SU-DHL-6 (cell line): ENCODE measurements around the gene MDH1.

Experiments
- H2AFZ ChIP-seq: fragments of 200-600 bp; sonication (generic); 2 replicates; pipeline ENCODE4 v1.6.1; 2014; ENCODE audit warnings: low read depth, mild to moderate bottlenecking, moderate library complexity, mixed read lengths, antibody characterized with exemption, low read length; ENCODE audit not compliant: severe bottlenecking
- H3F3A ChIP-seq: fragments of 200-600 bp; shearing (Covaris generic); 2 replicates; pipeline ENCODE4 v1.6.0; 2016; ENCODE audit warnings: antibody characterized with exemption, mild to moderate bottlenecking; ENCODE audit not compliant: insufficient read depth
- H3K27ac ChIP-seq: fragments of 200-600 bp; sonication (generic); 2 replicates; pipeline ENCODE4 v1.5.1; 2016; ENCODE audit warnings: low read depth, mild to moderate bottlenecking, low read length, moderate library complexity, mixed read lengths
- H3K27me3 ChIP-seq: fragments of 200-600 bp; sonication (generic), shearing (Covaris generic); 2 replicates; pipeline ENCODE4 v1.6.0; 2014; ENCODE audit warnings: mild to moderate bottlenecking, low read length
- H3K36me3 ChIP-seq: fragments of 200-600 bp; sonication (generic); 2 replicates; pipeline ENCODE4 v1.6.1; 2014; ENCODE audit warnings: mild to moderate bottlenecking, low read length, mixed read lengths
- H3K4me2 ChIP-seq: fragments of 300-600, 200-600 bp; shearing (Covaris generic), sonication (generic); 2 replicates; pipeline ENCODE4 v1.6.0; 2014; ENCODE audit warnings: low read length, low read depth, mild to moderate bottlenecking; ENCODE audit not compliant: poor library complexity, severe bottlenecking
- H3K4me3 ChIP-seq: fragments of 200-600 bp; sonication (generic); 2 replicates; pipeline ENCODE4 v1.5.1; 2014; ENCODE audit warnings: antibody characterized with exemption, low read length, mild to moderate bottlenecking, mixed read lengths; ENCODE audit not compliant: insufficient read depth, poor library complexity, severe bottlenecking
- H3K79me2 ChIP-seq: fragments of 200-600 bp; sonication (generic); 2 replicates; pipeline ENCODE4 v1.6.1; 2014; ENCODE audit warnings: mild to moderate bottlenecking, low read length, moderate library complexity; ENCODE audit not compliant: insufficient read depth
- H3K9ac ChIP-seq: fragments of 200-600 bp; sonication (generic); 2 replicates; pipeline ENCODE4 v1.7.0; 2014; ENCODE audit warnings: mild to moderate bottlenecking, low read length
- H3K9me2 ChIP-seq: fragments of 200-600 bp; sonication (generic); replicated peaks from 2 replicates; pipeline ENCODE4 v1.6.1; 2014; ENCODE audit warnings: low read length; ENCODE audit not compliant: insufficient read depth
- H3K9me3 ChIP-seq: fragments of 200-600 bp; sonication (generic); 2 replicates; pipeline ENCODE4 v1.6.1; 2014; ENCODE audit warnings: low read length, mixed read lengths; ENCODE audit not compliant: insufficient read depth
- H4K20me1 ChIP-seq: fragments of 200-600 bp; sonication (generic); 2 replicates; pipeline ENCODE4 v1.6.1; 2014; ENCODE audit warnings: low read depth, mild to moderate bottlenecking, antibody characterized with exemption, low read length, moderate library complexity, mixed read lengths
- EZH2phosphoT487 ChIP-seq: fragments of 200-600 bp; sonication (generic), shearing (Covaris generic); conservative IDR thresholded peaks from 2 replicates; pipeline ENCODE4 v1.6.1; 2018; ENCODE audit warnings: mild to moderate bottlenecking, antibody characterized with exemption, low read length, moderate library complexity, mixed read lengths
- TF ChIP-seq, protein P1 (sequence below): fragments of 200-600 bp; sonication (generic); IDR thresholded peaks from one replicate; pipeline ENCODE4 v1.5.1; 2017; ENCODE audit warnings: antibody characterized with exemption, mild to moderate bottlenecking, low read length, moderate library complexity; ENCODE audit not compliant: insufficient read depth, poor library complexity, severe bottlenecking

Gene MDH1

DNA sequence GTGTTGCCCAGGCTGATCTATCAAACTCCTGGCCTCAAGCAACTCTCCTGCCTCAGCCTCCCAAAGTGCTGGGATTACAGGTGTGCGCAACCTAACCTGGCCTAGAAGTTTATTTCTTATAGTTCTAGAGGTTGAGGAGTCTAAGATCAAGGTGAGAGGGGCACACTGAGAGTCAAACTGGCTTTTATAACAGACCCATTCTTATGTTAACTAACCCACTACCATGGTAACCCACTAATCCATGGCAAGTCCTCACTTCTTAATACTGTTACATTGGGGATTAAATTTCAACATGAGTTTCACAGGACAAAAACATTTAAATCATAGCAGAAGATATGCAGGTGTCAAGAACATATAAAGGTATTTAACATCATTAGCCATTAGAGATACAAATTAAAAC, 50.6 kb downstream of the MDH1 start:
- no peak overlapping the region for H3K27ac ChIP-seq
- no peaks in the 10 kb centered on the region for H3K9me2 ChIP-seq
- no peaks in the 10 kb centered on the region for H3K79me2 ChIP-seq
- H3K36me3 ChIP-seq: no peaks in the 10 kb centered on the region
- H3K4me3 ChIP-seq: no peak overlapping the region
- no peak overlapping the region for H2AFZ ChIP-seq
- H3K9me3 ChIP-seq: no peaks in the 10 kb centered on the region
- no peaks in the 10 kb centered on the region for H4K20me1 ChIP-seq
- no peak overlapping the region for H3K4me2 ChIP-seq
- TF ChIP-seq, protein P1, sequence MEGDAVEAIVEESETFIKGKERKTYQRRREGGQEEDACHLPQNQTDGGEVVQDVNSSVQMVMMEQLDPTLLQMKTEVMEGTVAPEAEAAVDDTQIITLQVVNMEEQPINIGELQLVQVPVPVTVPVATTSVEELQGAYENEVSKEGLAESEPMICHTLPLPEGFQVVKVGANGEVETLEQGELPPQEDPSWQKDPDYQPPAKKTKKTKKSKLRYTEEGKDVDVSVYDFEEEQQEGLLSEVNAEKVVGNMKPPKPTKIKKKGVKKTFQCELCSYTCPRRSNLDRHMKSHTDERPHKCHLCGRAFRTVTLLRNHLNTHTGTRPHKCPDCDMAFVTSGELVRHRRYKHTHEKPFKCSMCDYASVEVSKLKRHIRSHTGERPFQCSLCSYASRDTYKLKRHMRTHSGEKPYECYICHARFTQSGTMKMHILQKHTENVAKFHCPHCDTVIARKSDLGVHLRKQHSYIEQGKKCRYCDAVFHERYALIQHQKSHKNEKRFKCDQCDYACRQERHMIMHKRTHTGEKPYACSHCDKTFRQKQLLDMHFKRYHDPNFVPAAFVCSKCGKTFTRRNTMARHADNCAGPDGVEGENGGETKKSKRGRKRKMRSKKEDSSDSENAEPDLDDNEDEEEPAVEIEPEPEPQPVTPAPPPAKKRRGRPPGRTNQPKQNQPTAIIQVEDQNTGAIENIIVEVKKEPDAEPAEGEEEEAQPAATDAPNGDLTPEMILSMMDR: no peak
- no peak for TF ChIP-seq EZH2phosphoT487
- H3K27me3 ChIP-seq: no peaks in the 10 kb centered on the region
- no peaks in the 10 kb centered on the region for H3F3A ChIP-seq
- no peak overlapping the region for H3K9ac ChIP-seq

DNA sequence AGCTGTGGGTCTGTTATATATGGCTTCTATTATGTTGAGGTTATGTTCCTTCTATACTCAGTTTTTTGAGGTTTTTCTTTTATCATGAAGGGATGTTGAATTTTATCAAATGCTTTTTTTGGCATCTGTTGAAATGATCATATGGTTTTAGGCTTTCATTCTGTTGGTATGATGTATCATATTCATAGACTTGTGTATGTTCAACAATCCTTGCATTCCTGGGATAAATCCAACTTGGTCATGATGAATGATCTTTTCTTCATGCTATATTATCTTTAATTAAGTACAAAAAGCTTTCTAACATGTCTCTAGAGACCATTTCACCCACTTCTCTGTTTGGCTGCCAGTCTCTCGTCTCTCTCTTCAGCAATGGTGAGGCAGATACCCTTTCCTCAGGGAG, 54.2 kb downstream of the MDH1 start:
- no peaks in the 10 kb centered on the region for H4K20me1 ChIP-seq
- H3K4me3 ChIP-seq: no peak overlapping the region
- H3K27ac ChIP-seq: no peak overlapping the region
- H3K79me2 ChIP-seq: no peaks in the 10 kb centered on the region
- H3K36me3 ChIP-seq: no peaks in the 10 kb centered on the region
- H3K9ac ChIP-seq: no peak overlapping the region
- H3F3A ChIP-seq: no peaks in the 10 kb centered on the region
- H3K9me2 ChIP-seq: no peaks in the 10 kb centered on the region
- TF ChIP-seq, protein P1: no peak
- no peak for TF ChIP-seq EZH2phosphoT487
- H2AFZ ChIP-seq: no peak overlapping the region
- H3K27me3 ChIP-seq: no peaks in the 10 kb centered on the region
- no peaks in the 10 kb centered on the region for H3K9me3 ChIP-seq
- H3K4me2 ChIP-seq: no peak overlapping the region

DNA sequence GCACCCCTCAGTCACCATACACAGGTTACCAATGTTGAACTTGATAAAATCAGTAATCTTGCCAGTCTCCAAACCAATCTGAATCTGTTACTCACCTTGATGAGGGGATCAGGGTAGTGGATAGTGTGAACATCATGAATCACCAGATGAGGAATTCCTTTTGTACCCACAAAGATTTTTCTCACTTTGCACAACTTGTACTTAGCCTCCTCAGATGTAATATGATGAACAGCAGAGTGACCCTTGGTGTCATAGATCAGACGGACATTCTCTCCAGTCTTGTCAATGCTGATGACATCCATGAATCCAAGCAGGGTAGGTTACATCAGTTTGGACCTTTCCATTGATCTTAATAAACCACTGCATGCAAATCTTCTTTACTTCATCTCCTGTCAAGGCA, 54.7 kb downstream of the MDH1 start:
- Histone ChIP-seq H3K27me3 (no peaks in the 10 kb centered on the region), H3K9me2 (no peaks in the 10 kb centered on the region)
- TF ChIP-seq, protein P1: no peak
- TF ChIP-seq EZH2phosphoT487: no peak

More for the DNA sequence above, 54.7 kb downstream of the MDH1 start:
- Histone ChIP-seq H3K79me2 (no peaks in the 10 kb centered on the region), H4K20me1 (no peaks in the 10 kb centered on the region), H3K27ac (no peak overlapping the region), H3F3A (no peaks in the 10 kb centered on the region), H2AFZ (no peak overlapping the region), H3K9me3 (no peaks in the 10 kb centered on the region), H3K9ac (no peak overlapping the region), H3K36me3 (no peaks in the 10 kb centered on the region), H3K4me2 (no peak overlapping the region), H3K4me3 (no peak overlapping the region)
